H1 (cell line): ENCODE measurements around the gene TRPM6. TPM values are rescaled to one million over a fixed set of nuclear protein-coding genes. Genes with fewer than 3 reads are reported as not detected.

Experiments
- CTCF ChIA-PET: fragments of 300-600 bp; sonication (Branson Sonifier 250); formaldehyde crosslinking; loops from one replicate; lab custom pipeline; 2021; ENCODE audit not compliant: partially characterized antibody; lab: Charles Lee
- POLR2A ChIA-PET: fragments of 300-600 bp; sonication (Branson Sonifier 250); formaldehyde crosslinking; loops from one replicate; lab custom pipeline; 2021; ENCODE audit warnings: inconsistent platforms; ENCODE audit not compliant: partially characterized antibody; lab: Charles Lee
- DNase-seq, 2 experiments: peaks; one replicate each; pipeline versions ENCODE4 v3.0.0 to v3.0.0-alpha.2; 2010 to 2022; ENCODE audit warnings: low spot score in 2 of 2, low read depth in 1 of 2, mixed read lengths in 1 of 2
- FAIRE-seq: peaks from 2 replicates; lab custom pipeline; 2011; peaks lifted over from hg19 to GRCh38; lab: Jason Lieb, UNC
- H2AFZ ChIP-seq: 2 replicates; pipeline ENCODE4 v1.8.1; 2012; ENCODE audit warnings: low read length, inconsistent platforms
- H2AK5ac ChIP-seq: 2 replicates; pipeline ENCODE4 v1.6.1; 2013; ENCODE audit warnings: low read depth, low read length
- H2BK120ac ChIP-seq: replicated peaks from 2 replicates; pipeline ENCODE3; 2013; ENCODE audit warnings: low read depth, low read length, inconsistent platforms
- H2BK12ac ChIP-seq: 2 replicates; pipeline ENCODE4 v1.6.1; 2013; ENCODE audit warnings: low read depth, low read length
- H2BK15ac ChIP-seq: 2 replicates; pipeline ENCODE4 v1.6.1; 2013; ENCODE audit warnings: low read length
- H2BK20ac ChIP-seq: 2 replicates; pipeline ENCODE4 v1.6.1; 2013; ENCODE audit warnings: low read length
- H2BK5ac ChIP-seq: 2 replicates; pipeline ENCODE4 v1.6.1; 2013; ENCODE audit warnings: low read depth, low read length
- H3K14ac ChIP-seq: 2 replicates; pipeline ENCODE4 v1.6.1; 2013; ENCODE audit warnings: inconsistent platforms; ENCODE audit not compliant: insufficient read length
- H3K18ac ChIP-seq: 2 replicates; pipeline ENCODE4 v1.6.1; 2013; ENCODE audit warnings: low read length; ENCODE audit errors: extremely low read depth
- H3K23ac ChIP-seq: 2 replicates; pipeline ENCODE4 v1.6.1; 2013; ENCODE audit warnings: inconsistent platforms; ENCODE audit not compliant: insufficient read length
- H3K23me2 ChIP-seq: 2 replicates; pipeline ENCODE4 v1.6.1; 2013; ENCODE audit warnings: low read depth, low read length
- H3K27ac ChIP-seq: 2 replicates; pipeline ENCODE4 v1.6.1; 2011; ENCODE audit warnings: low read depth, low read length, inconsistent platforms
- H3K27me3 ChIP-seq, 4 experiments: replicated peaks in 1 of 4; 1 replicate in 1 of 4; 2 replicates in 3 of 4; pipeline versions ENCODE4 v1.6.1 to v1.8.1; 2011 to 2013; ENCODE audit warnings: low read length in 3 of 4, mild to moderate bottlenecking in 3 of 4, inconsistent platforms in 2 of 4, mixed read lengths in 2 of 4, moderate library complexity in 1 of 4; ENCODE audit not compliant: control insufficient read depth in 3 of 4, insufficient read depth in 3 of 4; ENCODE audit errors: extremely low read depth in 1 of 4
- H3K36me3 ChIP-seq, 4 experiments: 2 replicates each; pipeline versions ENCODE4 v1.6.1 to v1.8.1; 2011 to 2013; ENCODE audit warnings: mild to moderate bottlenecking in 4 of 4, low read length in 3 of 4, moderate library complexity in 2 of 4, control low read depth in 1 of 4, inconsistent platforms in 1 of 4; ENCODE audit not compliant: insufficient read depth in 4 of 4, control insufficient read depth in 2 of 4
- H3K4ac ChIP-seq: replicated peaks from 2 replicates; pipeline ENCODE3; 2013; ENCODE audit warnings: low read length, low read depth, mixed read lengths, inconsistent platforms; ENCODE audit not compliant: insufficient read length
- H3K4me1 ChIP-seq, 4 experiments: replicated peaks in 1 of 4; 1 replicate in 1 of 4; 2 replicates in 3 of 4; pipeline versions ENCODE4 v1.6.1 to v1.8.1; 2011 to 2013; ENCODE audit warnings: low read length in 3 of 4, inconsistent platforms in 2 of 4, mixed read lengths in 1 of 4; ENCODE audit not compliant: insufficient read depth in 4 of 4, control insufficient read depth in 3 of 4
- H3K4me2 ChIP-seq, 2 experiments: 2 replicates each; pipeline versions ENCODE4 v1.6.1 to v1.8.1; 2011 to 2013; ENCODE audit warnings: low read depth in 2 of 2, low read length in 2 of 2, control low read depth in 1 of 2, inconsistent platforms in 1 of 2, mild to moderate bottlenecking in 1 of 2; ENCODE audit not compliant: insufficient read depth in 1 of 2
- H3K4me3 ChIP-seq, 4 experiments: fragments of 200-600, 300-600 bp in 1 of 4; sonication (generic), shearing (Covaris generic), sonication (Bioruptor Twin) in 1 of 4; 2 replicates each; pipeline versions ENCODE4 v1.5.1 to v1.8.1; 2011 to 2016; ENCODE audit warnings: low read length in 4 of 4, low read depth in 3 of 4, control low read depth in 2 of 4, inconsistent platforms in 2 of 4, mild to moderate bottlenecking in 2 of 4, mixed read lengths in 1 of 4, moderate library complexity in 1 of 4; ENCODE audit not compliant: insufficient read depth in 2 of 4; ENCODE audit errors: extremely low read depth in 1 of 4
- H3K56ac ChIP-seq: replicated peaks from 2 replicates; pipeline ENCODE3; 2013; ENCODE audit warnings: low read depth, mild to moderate bottlenecking, mixed read lengths, low read length, inconsistent platforms; ENCODE audit not compliant: insufficient read length
- H3K79me1 ChIP-seq: 2 replicates; pipeline ENCODE4 v1.6.1; 2013; ENCODE audit warnings: low read depth, low read length, control low read depth
- H3K79me2 ChIP-seq, 2 experiments: 2 replicates each; pipeline versions ENCODE4 v1.6.1 to v1.8.1; 2012 to 2013; ENCODE audit warnings: low read length in 2 of 2, mild to moderate bottlenecking in 2 of 2, inconsistent platforms in 1 of 2; ENCODE audit not compliant: insufficient read depth in 2 of 2, control insufficient read depth in 1 of 2
- H3K9ac ChIP-seq, 4 experiments: replicated peaks in 1 of 4; 1 replicate in 1 of 4; 2 replicates in 3 of 4; pipeline versions ENCODE4 v1.6.1 to v1.8.1; 2011 to 2013; ENCODE audit warnings: low read depth in 3 of 4, low read length in 3 of 4, control low read depth in 2 of 4, mild to moderate bottlenecking in 2 of 4, moderate library complexity in 2 of 4, inconsistent platforms in 1 of 4; ENCODE audit errors: extremely low read depth in 1 of 4
- H3K9me3 ChIP-seq, 2 experiments: 2 replicates each; pipeline versions ENCODE4 v1.6.1 to v1.8.1; 2012 to 2013; ENCODE audit warnings: mild to moderate bottlenecking in 2 of 2, moderate library complexity in 2 of 2, control low read depth in 1 of 2, inconsistent platforms in 1 of 2, low read depth in 1 of 2, low read length in 1 of 2, mixed read lengths in 1 of 2; ENCODE audit not compliant: insufficient read depth in 2 of 2
- H4K20me1 ChIP-seq, 2 experiments: replicated peaks in 1 of 2; 2 replicates each; pipeline versions ENCODE3 to v1.8.1; 2011 to 2013; ENCODE audit warnings: inconsistent platforms in 2 of 2, low read length in 2 of 2, mild to moderate bottlenecking in 1 of 2; ENCODE audit not compliant: insufficient read depth in 2 of 2, control insufficient read depth in 1 of 2
- H4K5ac ChIP-seq: 2 replicates; pipeline ENCODE4 v1.6.1; 2013; ENCODE audit warnings: low read length, low read depth, mixed read lengths, inconsistent platforms; ENCODE audit not compliant: insufficient read length
- H4K8ac ChIP-seq: 2 replicates; pipeline ENCODE4 v1.8.0; 2013; ENCODE audit warnings: mild to moderate bottlenecking, moderate library complexity, low read length, inconsistent platforms; ENCODE audit not compliant: insufficient read depth; ENCODE audit errors: extremely low read depth
- H4K91ac ChIP-seq: replicated peaks from 2 replicates; pipeline ENCODE3; 2013; ENCODE audit warnings: low read length, mixed read lengths, inconsistent platforms; ENCODE audit not compliant: insufficient read length
- CBX5 ChIP-seq: fragments of 300-800, 300-1000 bp; sonication (generic); IDR thresholded peaks from 2 replicates; pipeline ENCODE4 v1.7.1; 2016; ENCODE audit warnings: antibody characterized with exemption, low read length, low read depth
- CBX8 ChIP-seq: fragments of 300-800, 300-1000 bp; sonication (generic); IDR thresholded peaks from 2 replicates; pipeline ENCODE4 v1.7.1; 2016; ENCODE audit warnings: low read depth, low read length, borderline replicate concordance
- CTBP2 ChIP-seq: IDR thresholded peaks from 2 replicates; pipeline ENCODE4 v1.7.0; 2011; ENCODE audit warnings: borderline replicate concordance, mild to moderate bottlenecking, moderate library complexity, mixed read lengths, low read length; ENCODE audit not compliant: insufficient read depth, insufficient read length
- EZH2 ChIP-seq: fragments of 200-600 bp; sonication (generic); IDR thresholded peaks from 2 replicates; pipeline ENCODE4 v1.7.1; 2012; ENCODE audit warnings: low read depth, mild to moderate bottlenecking, moderate library complexity, low read length, inconsistent platforms; ENCODE audit not compliant: severe bottlenecking
- GABPA ChIP-seq: IDR thresholded peaks from 2 replicates; pipeline ENCODE4 v1.6.1; 2011; ENCODE audit warnings: mild to moderate bottlenecking, low read length, moderate library complexity, borderline replicate concordance; ENCODE audit not compliant: insufficient read depth
- JUND ChIP-seq: IDR thresholded peaks from 2 replicates; pipeline ENCODE4 v1.6.1; 2011; ENCODE audit warnings: mild to moderate bottlenecking, improper control_type of control experiment, low read length
- RBBP5 ChIP-seq: IDR thresholded peaks from 2 replicates; pipeline ENCODE4 v1.7.1; 2012; ENCODE audit warnings: low read depth, mild to moderate bottlenecking, inconsistent platforms, low read length, moderate library complexity, borderline replicate concordance
- RFX5 ChIP-seq: IDR thresholded peaks from 2 replicates; pipeline ENCODE4 v1.6.1; 2011; ENCODE audit warnings: low read depth, low read length, improper control_type of control experiment, borderline replicate concordance
- SIN3A ChIP-seq, 2 experiments: IDR thresholded peaks in 1 of 2; conservative IDR thresholded peaks in 1 of 2; 2 replicates each; pipeline ENCODE4 v1.6.1; 2011 to 2012; ENCODE audit warnings: low read length in 2 of 2, improper control_type of control experiment in 1 of 2, low read depth in 1 of 2, mild to moderate bottlenecking in 1 of 2
- ZNF274 ChIP-seq: IDR thresholded peaks from 2 replicates; pipeline ENCODE4 v1.7.0; 2012; ENCODE audit warnings: low read length, borderline replicate concordance; ENCODE audit errors: extremely low read depth
- WGBS, 2 experiments: shearing (Covaris generic) in 1 of 2; methylation state at CpG; one replicate each; pipeline versions ENCODE4 v1.1.6 to v1.1.7; 2013 to 2015; ENCODE audit warnings: low lambda C conversion rate in 2 of 2, mixed read lengths in 2 of 2, inconsistent platforms in 1 of 2, low coverage in 1 of 2, missing lambda C conversion rate in 1 of 2; ENCODE audit not compliant: insufficient replicate concordance in 2 of 2, insufficient coverage in 1 of 2, insufficient read length in 1 of 2; ENCODE audit errors: extremely low coverage in 1 of 2, missing lambda C conversion rate in 1 of 2; 5-methylcytosine and 5-hydroxymethylcytosine counted together
- polyA plus RNA-seq, 7 experiments: library from polyadenylated mRNA; depleted of rRNA in 3 of 7; stranded (reverse) in 5 of 7; unstranded in 2 of 7; fragments of >200 nt in 5 of 7; fragments of 200-250 nt in 2 of 7; gene quantifications; 1 replicate in 5 of 7; 2 replicates in 1 of 7; 4 replicates in 1 of 7; pipeline versions ENCODE4 v1.2.1 to v1.2.3, GENCODE V29; 2011 to 2013; ENCODE audit warnings: missing spikeins in 2 of 7, mixed read lengths in 2 of 7
- total RNA-seq: library from RNA; stranded (reverse); fragmentation: NEBNext Ultra II Directional; extraction: Animal tissue kit (Norgen Biotek cat#: 25700); gene quantifications from 2 replicates; pipeline ENCODE4 v1.2.1, GENCODE V29; 2021
- TF ChIP-seq, protein P1 (sequence below), 3 experiments: IDR thresholded peaks; 1 replicate in 2 of 3; 2 replicates in 1 of 3; pipeline versions ENCODE4 v1.5.1 to v1.6.1; 2011; ENCODE audit warnings: low read length in 3 of 3, mild to moderate bottlenecking in 3 of 3, inconsistent platforms in 2 of 3, low read depth in 1 of 3, moderate library complexity in 1 of 3; ENCODE audit not compliant: insufficient read depth in 1 of 3; ENCODE audit errors: control extremely low read depth in 1 of 3

TRPM6 gene
- total and polyA plus RNA-seq, 2 of the 8 experiments (the other 6 are each of a cell fraction or from before 2014, with no cell fraction given): 0.45 to 1.5 TPM

DNA sequence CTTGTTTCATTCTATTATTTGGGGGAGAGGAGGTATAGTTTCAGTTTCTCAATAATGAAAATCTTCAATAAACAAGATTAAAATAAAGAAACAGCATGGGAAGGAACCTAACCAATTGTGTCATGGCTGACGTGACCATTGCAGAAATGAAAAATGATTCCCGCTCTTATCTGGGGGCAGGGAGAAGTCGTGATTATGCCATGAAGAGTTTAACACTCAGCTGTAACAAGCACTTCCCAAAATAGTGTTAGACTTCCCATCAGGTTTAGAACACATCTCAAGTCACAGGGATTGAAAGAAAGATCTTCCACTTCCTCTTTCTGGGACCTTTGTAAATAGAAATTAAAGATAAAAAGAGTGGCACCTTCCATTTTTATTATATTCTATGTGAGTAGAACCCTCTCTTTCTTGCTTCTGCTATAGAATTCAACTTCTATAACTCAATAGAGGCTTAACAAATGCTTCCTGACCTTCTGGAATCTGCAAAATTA is 122.2 kb downstream of the TRPM6 start:
- ChIA-PET CTCF (no interaction called here), POLR2A (no interaction called here)
- no peak overlapping the region for H2BK12ac ChIP-seq
- FAIRE-seq (no peak), DNase-seq (no peak)
- no peak overlapping the region for H2BK5ac ChIP-seq
- no peak overlapping the region for H3K4me3 ChIP-seq
- H3K36me3 ChIP-seq: no peaks in the 10 kb centered on the region
- H3K27ac ChIP-seq: no peak overlapping the region
- no peaks in the 10 kb centered on the region for H3K23me2 ChIP-seq
- H3K14ac ChIP-seq: no peak overlapping the region
- H4K91ac ChIP-seq: no peak overlapping the region
- 84% methylated on average over 3 of the region's 3 CpGs; no CpG with 5 or more reads in 1 of the 2 experiments for WGBS, 2 experiments
- H3K23ac ChIP-seq: no peak overlapping the region
- no peak overlapping the region for H2BK15ac ChIP-seq
- H2BK120ac ChIP-seq: no peak overlapping the region
- no peaks in the 10 kb centered on the region for H3K79me2 ChIP-seq
- no peaks in the 10 kb centered on the region for H4K20me1 ChIP-seq
- no peaks in the 10 kb centered on the region for H3K9me3 ChIP-seq
- H3K9ac ChIP-seq: no peak overlapping the region
- no peak overlapping the region for H3K4me2 ChIP-seq
- no peak overlapping the region for H2AFZ ChIP-seq
- no peak overlapping the region for H2AK5ac ChIP-seq
- no peak overlapping the region for H3K4ac ChIP-seq
- no peak overlapping the region for H4K5ac ChIP-seq
- H4K8ac ChIP-seq: no peak overlapping the region
- TF ChIP-seq ZNF274: no peak
- no peak for TF ChIP-seq GABPA
- TF ChIP-seq, protein P1, sequence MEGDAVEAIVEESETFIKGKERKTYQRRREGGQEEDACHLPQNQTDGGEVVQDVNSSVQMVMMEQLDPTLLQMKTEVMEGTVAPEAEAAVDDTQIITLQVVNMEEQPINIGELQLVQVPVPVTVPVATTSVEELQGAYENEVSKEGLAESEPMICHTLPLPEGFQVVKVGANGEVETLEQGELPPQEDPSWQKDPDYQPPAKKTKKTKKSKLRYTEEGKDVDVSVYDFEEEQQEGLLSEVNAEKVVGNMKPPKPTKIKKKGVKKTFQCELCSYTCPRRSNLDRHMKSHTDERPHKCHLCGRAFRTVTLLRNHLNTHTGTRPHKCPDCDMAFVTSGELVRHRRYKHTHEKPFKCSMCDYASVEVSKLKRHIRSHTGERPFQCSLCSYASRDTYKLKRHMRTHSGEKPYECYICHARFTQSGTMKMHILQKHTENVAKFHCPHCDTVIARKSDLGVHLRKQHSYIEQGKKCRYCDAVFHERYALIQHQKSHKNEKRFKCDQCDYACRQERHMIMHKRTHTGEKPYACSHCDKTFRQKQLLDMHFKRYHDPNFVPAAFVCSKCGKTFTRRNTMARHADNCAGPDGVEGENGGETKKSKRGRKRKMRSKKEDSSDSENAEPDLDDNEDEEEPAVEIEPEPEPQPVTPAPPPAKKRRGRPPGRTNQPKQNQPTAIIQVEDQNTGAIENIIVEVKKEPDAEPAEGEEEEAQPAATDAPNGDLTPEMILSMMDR (IDR thresholded peaks at IDR 0.05; ENCODE audit: control extremely low read depth in 1 of 3, insufficient read depth in 1 of 3, low read depth in 1 of 3, low read length in 3 of 3): no peak
- TF ChIP-seq JUND: no peak
- no peak for TF ChIP-seq EZH2
- TF ChIP-seq RBBP5: no peak
- TF ChIP-seq CBX5: no peak
- TF ChIP-seq CBX8: no peak
- no peak for TF ChIP-seq SIN3A (conservative IDR thresholded peaks at IDR 0.05 in 1 of 2, IDR thresholded peaks at IDR 0.05 in 1 of 2; ENCODE audit: low read depth in 1 of 2, low read length in 2 of 2)
- TF ChIP-seq CTBP2: no peak
- no peak for TF ChIP-seq RFX5
- no peak overlapping the region for H2BK20ac ChIP-seq
- no peak overlapping the region for H3K56ac ChIP-seq
- H3K18ac ChIP-seq: no peak overlapping the region
- no peaks in the 10 kb centered on the region for H3K79me1 ChIP-seq
- H3K4me1 ChIP-seq: 0 out of 7 replicates have a peak, but pooled peaks cover 0 to 2% (median 0%) of the 10 kb centered on the region in 4 experiments
- no peaks in the 10 kb centered on the region for H3K27me3 ChIP-seq
